A549 treated with AZD9567 at 1 μM for 4 hours (cell line): ENCODE data around the gene DMC1. TPM values are rescaled to one million over a fixed set of nuclear protein-coding genes. Genes with fewer than 3 reads are reported as not detected.

Source experiments
- total RNA-seq: library from RNA; stranded (reverse); fragments of 200-300 nt; extraction: Qiagen RNA extraction; gene quantifications from 5 replicates; pipeline ENCODE4 v1.2.3, GENCODE V29; 2022; ENCODE audit not compliant: insufficient read depth

The DMC1 gene
- total RNA-seq = 2.6 to 4.4 TPM (median 3.2 TPM) in 4 of 5 replicates, not detected in the other

GRCh38 chr22:38569972-38570778, at the start of gene DMC1:
Gene DMC1, minus strand, starts transcription at chr22:38570183. Its CDS starts 1,927 bp downstream, at chr22:38568256.

GRCh38 chr22:38506118-38506962, 63.6 kb downstream of the DMC1 start, which contains the start of gene DDX17:
Gene DDX17, minus strand, starts transcription at chr22:38506311.

Other genes starting within 250 kb of the DMC1 start
- gene KCNJ4, start 115.0 kb downstream of the DMC1 start, total RNA-seq = 0.37 to 0.71 TPM (median 0.52 TPM) in 4 of 5 replicates, not detected in the other
- 16.2 to 22.1 TPM (median 19.3 TPM) in 5 replicates for gene KDELR3, start 102.1 kb downstream of the DMC1 start, total RNA-seq
- gene DDX17, start 63.9 kb downstream of the DMC1 start, total RNA-seq = 85.8 to 110 TPM (median 87.2 TPM) in 5 replicates
- gene FAM227A, start 86.2 kb upstream of the DMC1 start, total RNA-seq = 0.67 to 1.0 TPM (median 0.85 TPM) in 4 of 5 replicates, not detected in the other
- gene CBY1, start 86.5 kb upstream of the DMC1 start, total RNA-seq = 16.6 to 19.8 TPM (median 17.0 TPM) in 5 replicates
- 68.2 to 99.2 TPM (median 68.9 TPM) in 5 replicates for gene TOMM22, start 111.8 kb upstream of the DMC1 start, total RNA-seq
- 26.2 to 44.2 TPM (median 28.3 TPM) in 5 replicates for gene JOSD1, start 130.8 kb upstream of the DMC1 start, total RNA-seq
- 7.7 to 10.6 TPM (median 8.8 TPM) in 5 replicates for gene GTPBP1, start 135.8 kb upstream of the DMC1 start, total RNA-seq
- 21.9 to 38.3 TPM (median 35.5 TPM) in 5 replicates for gene SUN2, start 185.8 kb upstream of the DMC1 start, total RNA-seq
- 6.8 to 11.5 TPM (median 10.6 TPM) in 5 replicates for gene DNAL4, start 224.0 kb upstream of the DMC1 start, total RNA-seq